ENCODE results near the gene RNF222.
A peak's percentile ranks its signal among the peaks of the same experiment; 100 is the strongest.

The RNF222 gene

GRCh38 chr17:8430966-8431365 is 33.3 kb upstream of the RNF222 start:
- H3K9me3 ChIP-seq (replicated peaks; ENCODE audit: low read length): no peaks in the 10 kb centered on the region
- H3K4me2 ChIP-seq (ENCODE audit: low read length): peak overlapping the region; percentile 5
- H3K4me3 ChIP-seq (ENCODE audit: low read length): no peak overlapping the region
- H3K4me1 ChIP-seq (ENCODE audit: control insufficient read depth, insufficient read depth, low read length): peaks cover 15% of the 10 kb centered on the region
- H3K36me3 ChIP-seq (ENCODE audit: insufficient read depth, low read length): no peaks in the 10 kb centered on the region
- peaks cover 3% of the 10 kb centered on the region for H3K27me3 ChIP-seq (ENCODE audit: control insufficient read depth, insufficient read depth, low read length)
- H3K9ac ChIP-seq (ENCODE audit: low read depth, low read length): no peak overlapping the region

GRCh38 chr17:8426802-8427201 is 29.2 kb upstream of the RNF222 start:
- Histone ChIP-seq H3K4me1 (ENCODE audit: control insufficient read depth, insufficient read depth, low read length) (peaks cover 12% of the 10 kb centered on the region), H3K4me2 (ENCODE audit: low read length) (no peak overlapping the region), H3K4me3 (ENCODE audit: low read length) (no peak overlapping the region), H3K9me3 (replicated peaks; ENCODE audit: low read length) (no peaks in the 10 kb centered on the region), H3K9ac (ENCODE audit: low read depth, low read length) (no peak overlapping the region), H3K27me3 (ENCODE audit: control insufficient read depth, insufficient read depth, low read length) (peaks cover 17% of the 10 kb centered on the region), H3K36me3 (ENCODE audit: insufficient read depth, low read length) (no peaks in the 10 kb centered on the region)

GRCh38 chr17:8426094-8426720 is 28.6 kb upstream of the RNF222 start:
- Histone ChIP-seq H3K9me3 (replicated peaks; ENCODE audit: low read length) (no peaks in the 10 kb centered on the region), H3K4me1 (ENCODE audit: control insufficient read depth, insufficient read depth, low read length) (peaks cover 8% of the 10 kb centered on the region), H3K27me3 (ENCODE audit: control insufficient read depth, insufficient read depth, low read length) (peaks cover 17% of the 10 kb centered on the region), H3K4me2 (ENCODE audit: low read length) (no peak overlapping the region), H3K9ac (ENCODE audit: low read depth, low read length) (no peak overlapping the region), H3K36me3 (ENCODE audit: insufficient read depth, low read length) (no peaks in the 10 kb centered on the region), H3K4me3 (ENCODE audit: low read length) (no peak overlapping the region)

- Histone ChIP-seq H3K4me2 (ENCODE audit: low read length) (no peak overlapping the region), H3K36me3 (ENCODE audit: insufficient read depth, low read length) (no peaks in the 10 kb centered on the region), H3K27me3 (ENCODE audit: control insufficient read depth, insufficient read depth, low read length) (peaks cover 31% of the 10 kb centered on the region), H3K4me3 (ENCODE audit: low read length) (no peak overlapping the region), H3K9me3 (replicated peaks; ENCODE audit: low read length) (no peaks in the 10 kb centered on the region), H3K9ac (ENCODE audit: low read depth, low read length) (no peak overlapping the region), H3K4me1 (ENCODE audit: control insufficient read depth, insufficient read depth, low read length) (peaks cover 9% of the 10 kb centered on the region)
These were observed 23.9 kb upstream of the RNF222 start for GRCh38 chr17:8421571-8421970.

GRCh38 chr17:8420041-8420934 is 22.7 kb upstream of the RNF222 start:
- Histone ChIP-seq H3K4me1 (ENCODE audit: control insufficient read depth, insufficient read depth, low read length) (peaks cover 9% of the 10 kb centered on the region), H3K4me2 (ENCODE audit: low read length) (no peak overlapping the region), H3K4me3 (ENCODE audit: low read length) (no peak overlapping the region), H3K27me3 (ENCODE audit: control insufficient read depth, insufficient read depth, low read length) (peaks cover 32% of the 10 kb centered on the region), H3K9me3 (replicated peaks; ENCODE audit: low read length) (no peaks in the 10 kb centered on the region), H3K36me3 (ENCODE audit: insufficient read depth, low read length) (no peaks in the 10 kb centered on the region), H3K9ac (ENCODE audit: low read depth, low read length) (no peak overlapping the region)

- Histone ChIP-seq H3K4me3 (ENCODE audit: low read length) (no peak overlapping the region), H3K36me3 (ENCODE audit: insufficient read depth, low read length) (no peaks in the 10 kb centered on the region), H3K4me1 (ENCODE audit: control insufficient read depth, insufficient read depth, low read length) (peaks cover 9% of the 10 kb centered on the region), H3K9me3 (replicated peaks; ENCODE audit: low read length) (no peaks in the 10 kb centered on the region), H3K4me2 (ENCODE audit: low read length) (no peak overlapping the region), H3K27me3 (ENCODE audit: control insufficient read depth, insufficient read depth, low read length) (peaks cover 29% of the 10 kb centered on the region), H3K9ac (ENCODE audit: low read depth, low read length) (no peak overlapping the region)
These were observed 21.7 kb upstream of the RNF222 start for GRCh38 chr17:8419305-8419704.

GRCh38 chr17:8418471-8418870 is 20.8 kb upstream of the RNF222 start:
- H3K27me3 ChIP-seq (ENCODE audit: control insufficient read depth, insufficient read depth, low read length): peaks cover 24% of the 10 kb centered on the region
- H3K4me3 ChIP-seq (ENCODE audit: low read length): no peak overlapping the region
- H3K36me3 ChIP-seq (ENCODE audit: insufficient read depth, low read length): no peaks in the 10 kb centered on the region
- no peaks in the 10 kb centered on the region for H3K9me3 ChIP-seq (replicated peaks; ENCODE audit: low read length)
- peaks cover 9% of the 10 kb centered on the region for H3K4me1 ChIP-seq (ENCODE audit: control insufficient read depth, insufficient read depth, low read length)
- H3K9ac ChIP-seq (ENCODE audit: low read depth, low read length): no peak overlapping the region
- H3K4me2 ChIP-seq (ENCODE audit: low read length): no peak overlapping the region

- Histone ChIP-seq H3K4me1 (ENCODE audit: control insufficient read depth, insufficient read depth, low read length) (peaks cover 9% of the 10 kb centered on the region), H3K9me3 (replicated peaks; ENCODE audit: low read length) (no peaks in the 10 kb centered on the region), H3K27me3 (ENCODE audit: control insufficient read depth, insufficient read depth, low read length) (peaks cover 26% of the 10 kb centered on the region), H3K9ac (ENCODE audit: low read depth, low read length) (no peak overlapping the region), H3K4me2 (ENCODE audit: low read length) (no peak overlapping the region), H3K36me3 (ENCODE audit: insufficient read depth, low read length) (no peaks in the 10 kb centered on the region), H3K4me3 (ENCODE audit: low read length) (no peak overlapping the region)
These were observed 20.2 kb upstream of the RNF222 start for GRCh38 chr17:8417806-8418205.

GRCh38 chr17:8413938-8414337 is 16.3 kb upstream of the RNF222 start:
- Histone ChIP-seq H3K27me3 (ENCODE audit: control insufficient read depth, insufficient read depth, low read length) (peaks cover 33% of the 10 kb centered on the region), H3K4me2 (ENCODE audit: low read length) (no peak overlapping the region), H3K4me1 (ENCODE audit: control insufficient read depth, insufficient read depth, low read length) (peaks cover 5% of the 10 kb centered on the region), H3K36me3 (ENCODE audit: insufficient read depth, low read length) (no peaks in the 10 kb centered on the region), H3K9me3 (replicated peaks; ENCODE audit: low read length) (no peaks in the 10 kb centered on the region), H3K9ac (ENCODE audit: low read depth, low read length) (no peak overlapping the region), H3K4me3 (ENCODE audit: low read length) (no peak overlapping the region)

GRCh38 chr17:8413328-8413727 is 15.7 kb upstream of the RNF222 start:
- H3K4me1 ChIP-seq (ENCODE audit: control insufficient read depth, insufficient read depth, low read length): peaks cover 5% of the 10 kb centered on the region
- no peak overlapping the region for H3K4me2 ChIP-seq (ENCODE audit: low read length)
- no peaks in the 10 kb centered on the region for H3K9me3 ChIP-seq (replicated peaks; ENCODE audit: low read length)
- peaks cover 32% of the 10 kb centered on the region for H3K27me3 ChIP-seq (ENCODE audit: control insufficient read depth, insufficient read depth, low read length)
- H3K4me3 ChIP-seq (ENCODE audit: low read length): no peak overlapping the region
- no peak overlapping the region for H3K9ac ChIP-seq (ENCODE audit: low read depth, low read length)
- H3K36me3 ChIP-seq (ENCODE audit: insufficient read depth, low read length): no peaks in the 10 kb centered on the region

GRCh38 chr17:8412089-8412488 is 14.5 kb upstream of the RNF222 start:
- Histone ChIP-seq H3K36me3 (ENCODE audit: insufficient read depth, low read length) (no peaks in the 10 kb centered on the region), H3K9ac (ENCODE audit: low read depth, low read length) (no peak overlapping the region), H3K9me3 (replicated peaks; ENCODE audit: low read length) (no peaks in the 10 kb centered on the region), H3K27me3 (ENCODE audit: control insufficient read depth, insufficient read depth, low read length) (peaks cover 21% of the 10 kb centered on the region), H3K4me1 (ENCODE audit: control insufficient read depth, insufficient read depth, low read length) (peaks cover 5% of the 10 kb centered on the region), H3K4me3 (ENCODE audit: low read length) (no peak overlapping the region), H3K4me2 (ENCODE audit: low read length) (no peak overlapping the region)

GRCh38 chr17:8410883-8411238 is 13.2 kb upstream of the RNF222 start:
- H3K9ac ChIP-seq (ENCODE audit: low read depth, low read length): no peak overlapping the region
- H3K4me3 ChIP-seq (ENCODE audit: low read length): no peak overlapping the region
- H3K4me1 ChIP-seq (ENCODE audit: control insufficient read depth, insufficient read depth, low read length): peaks cover 5% of the 10 kb centered on the region

More at GRCh38 chr17:8410883-8411238, 13.2 kb upstream of the RNF222 start:
- H3K27me3 ChIP-seq (ENCODE audit: control insufficient read depth, insufficient read depth, low read length): peaks cover 15% of the 10 kb centered on the region
- H3K4me2 ChIP-seq (ENCODE audit: low read length): no peak overlapping the region
- H3K9me3 ChIP-seq (replicated peaks; ENCODE audit: low read length): no peaks in the 10 kb centered on the region
- no peaks in the 10 kb centered on the region for H3K36me3 ChIP-seq (ENCODE audit: insufficient read depth, low read length)
